H1 (cell line): ENCODE results near the gene SHH. TPM values are rescaled to one million over a fixed set of nuclear protein-coding genes. Genes with fewer than 3 reads are reported as not detected.

Source experiments
- CTCF ChIA-PET: fragments of 300-600 bp; sonication (Branson Sonifier 250); formaldehyde crosslinking; loops from one replicate; lab custom pipeline; 2021; ENCODE audit not compliant: partially characterized antibody; lab: Charles Lee
- POLR2A ChIA-PET: fragments of 300-600 bp; sonication (Branson Sonifier 250); formaldehyde crosslinking; loops from one replicate; lab custom pipeline; 2021; ENCODE audit warnings: inconsistent platforms; ENCODE audit not compliant: partially characterized antibody; lab: Charles Lee
- DNase-seq, 2 experiments: peaks; one replicate each; pipeline versions ENCODE4 v3.0.0 to v3.0.0-alpha.2; 2010 to 2022; ENCODE audit warnings: low spot score in 2 of 2, low read depth in 1 of 2, mixed read lengths in 1 of 2
- FAIRE-seq: peaks from 2 replicates; lab custom pipeline; 2011; peaks lifted over from hg19 to GRCh38; lab: Jason Lieb, UNC
- H2AFZ ChIP-seq: 2 replicates; pipeline ENCODE4 v1.8.1; 2012; ENCODE audit warnings: low read length, inconsistent platforms
- H2AK5ac ChIP-seq: 2 replicates; pipeline ENCODE4 v1.6.1; 2013; ENCODE audit warnings: low read depth, low read length
- H2BK120ac ChIP-seq: replicated peaks from 2 replicates; pipeline ENCODE3; 2013; ENCODE audit warnings: low read depth, low read length, inconsistent platforms
- H2BK12ac ChIP-seq: 2 replicates; pipeline ENCODE4 v1.6.1; 2013; ENCODE audit warnings: low read depth, low read length
- H2BK15ac ChIP-seq: 2 replicates; pipeline ENCODE4 v1.6.1; 2013; ENCODE audit warnings: low read length
- H2BK20ac ChIP-seq: 2 replicates; pipeline ENCODE4 v1.6.1; 2013; ENCODE audit warnings: low read length
- H2BK5ac ChIP-seq: 2 replicates; pipeline ENCODE4 v1.6.1; 2013; ENCODE audit warnings: low read depth, low read length
- H3K14ac ChIP-seq: 2 replicates; pipeline ENCODE4 v1.6.1; 2013; ENCODE audit warnings: inconsistent platforms; ENCODE audit not compliant: insufficient read length
- H3K18ac ChIP-seq: 2 replicates; pipeline ENCODE4 v1.6.1; 2013; ENCODE audit warnings: low read length; ENCODE audit errors: extremely low read depth
- H3K23ac ChIP-seq: 2 replicates; pipeline ENCODE4 v1.6.1; 2013; ENCODE audit warnings: inconsistent platforms; ENCODE audit not compliant: insufficient read length
- H3K23me2 ChIP-seq: 2 replicates; pipeline ENCODE4 v1.6.1; 2013; ENCODE audit warnings: low read depth, low read length
- H3K27ac ChIP-seq: 2 replicates; pipeline ENCODE4 v1.6.1; 2011; ENCODE audit warnings: low read depth, low read length, inconsistent platforms
- H3K27me3 ChIP-seq, 4 experiments: replicated peaks in 1 of 4; 1 replicate in 1 of 4; 2 replicates in 3 of 4; pipeline versions ENCODE4 v1.6.1 to v1.8.1; 2011 to 2013; ENCODE audit warnings: low read length in 3 of 4, mild to moderate bottlenecking in 3 of 4, inconsistent platforms in 2 of 4, mixed read lengths in 2 of 4, moderate library complexity in 1 of 4; ENCODE audit not compliant: control insufficient read depth in 3 of 4, insufficient read depth in 3 of 4; ENCODE audit errors: extremely low read depth in 1 of 4
- H3K36me3 ChIP-seq, 4 experiments: 2 replicates each; pipeline versions ENCODE4 v1.6.1 to v1.8.1; 2011 to 2013; ENCODE audit warnings: mild to moderate bottlenecking in 4 of 4, low read length in 3 of 4, moderate library complexity in 2 of 4, control low read depth in 1 of 4, inconsistent platforms in 1 of 4; ENCODE audit not compliant: insufficient read depth in 4 of 4, control insufficient read depth in 2 of 4
- H3K4ac ChIP-seq: replicated peaks from 2 replicates; pipeline ENCODE3; 2013; ENCODE audit warnings: low read length, low read depth, mixed read lengths, inconsistent platforms; ENCODE audit not compliant: insufficient read length
- H3K4me1 ChIP-seq, 4 experiments: replicated peaks in 1 of 4; 1 replicate in 1 of 4; 2 replicates in 3 of 4; pipeline versions ENCODE4 v1.6.1 to v1.8.1; 2011 to 2013; ENCODE audit warnings: low read length in 3 of 4, inconsistent platforms in 2 of 4, mixed read lengths in 1 of 4; ENCODE audit not compliant: insufficient read depth in 4 of 4, control insufficient read depth in 3 of 4
- H3K4me2 ChIP-seq, 2 experiments: 2 replicates each; pipeline versions ENCODE4 v1.6.1 to v1.8.1; 2011 to 2013; ENCODE audit warnings: low read depth in 2 of 2, low read length in 2 of 2, control low read depth in 1 of 2, inconsistent platforms in 1 of 2, mild to moderate bottlenecking in 1 of 2; ENCODE audit not compliant: insufficient read depth in 1 of 2
- H3K4me3 ChIP-seq, 4 experiments: fragments of 200-600, 300-600 bp in 1 of 4; sonication (generic), shearing (Covaris generic), sonication (Bioruptor Twin) in 1 of 4; 2 replicates each; pipeline versions ENCODE4 v1.5.1 to v1.8.1; 2011 to 2016; ENCODE audit warnings: low read length in 4 of 4, low read depth in 3 of 4, control low read depth in 2 of 4, inconsistent platforms in 2 of 4, mild to moderate bottlenecking in 2 of 4, mixed read lengths in 1 of 4, moderate library complexity in 1 of 4; ENCODE audit not compliant: insufficient read depth in 2 of 4; ENCODE audit errors: extremely low read depth in 1 of 4
- H3K56ac ChIP-seq: replicated peaks from 2 replicates; pipeline ENCODE3; 2013; ENCODE audit warnings: low read depth, mild to moderate bottlenecking, mixed read lengths, low read length, inconsistent platforms; ENCODE audit not compliant: insufficient read length
- H3K79me1 ChIP-seq: 2 replicates; pipeline ENCODE4 v1.6.1; 2013; ENCODE audit warnings: low read depth, low read length, control low read depth
- H3K79me2 ChIP-seq, 2 experiments: 2 replicates each; pipeline versions ENCODE4 v1.6.1 to v1.8.1; 2012 to 2013; ENCODE audit warnings: low read length in 2 of 2, mild to moderate bottlenecking in 2 of 2, inconsistent platforms in 1 of 2; ENCODE audit not compliant: insufficient read depth in 2 of 2, control insufficient read depth in 1 of 2
- H3K9ac ChIP-seq, 4 experiments: replicated peaks in 1 of 4; 1 replicate in 1 of 4; 2 replicates in 3 of 4; pipeline versions ENCODE4 v1.6.1 to v1.8.1; 2011 to 2013; ENCODE audit warnings: low read depth in 3 of 4, low read length in 3 of 4, control low read depth in 2 of 4, mild to moderate bottlenecking in 2 of 4, moderate library complexity in 2 of 4, inconsistent platforms in 1 of 4; ENCODE audit errors: extremely low read depth in 1 of 4
- H3K9me3 ChIP-seq, 2 experiments: 2 replicates each; pipeline versions ENCODE4 v1.6.1 to v1.8.1; 2012 to 2013; ENCODE audit warnings: mild to moderate bottlenecking in 2 of 2, moderate library complexity in 2 of 2, control low read depth in 1 of 2, inconsistent platforms in 1 of 2, low read depth in 1 of 2, low read length in 1 of 2, mixed read lengths in 1 of 2; ENCODE audit not compliant: insufficient read depth in 2 of 2
- H4K20me1 ChIP-seq, 2 experiments: replicated peaks in 1 of 2; 2 replicates each; pipeline versions ENCODE3 to v1.8.1; 2011 to 2013; ENCODE audit warnings: inconsistent platforms in 2 of 2, low read length in 2 of 2, mild to moderate bottlenecking in 1 of 2; ENCODE audit not compliant: insufficient read depth in 2 of 2, control insufficient read depth in 1 of 2
- H4K5ac ChIP-seq: 2 replicates; pipeline ENCODE4 v1.6.1; 2013; ENCODE audit warnings: low read length, low read depth, mixed read lengths, inconsistent platforms; ENCODE audit not compliant: insufficient read length
- H4K8ac ChIP-seq: 2 replicates; pipeline ENCODE4 v1.8.0; 2013; ENCODE audit warnings: mild to moderate bottlenecking, moderate library complexity, low read length, inconsistent platforms; ENCODE audit not compliant: insufficient read depth; ENCODE audit errors: extremely low read depth
- H4K91ac ChIP-seq: replicated peaks from 2 replicates; pipeline ENCODE3; 2013; ENCODE audit warnings: low read length, mixed read lengths, inconsistent platforms; ENCODE audit not compliant: insufficient read length
- CEBPB ChIP-seq: IDR thresholded peaks from 2 replicates; pipeline ENCODE4 v1.6.1; 2012; ENCODE audit warnings: low read depth, low read length
- CHD2 ChIP-seq: IDR thresholded peaks from 2 replicates; pipeline ENCODE4 v1.6.1; 2012; ENCODE audit warnings: low read length, improper control_type of control experiment
- EP300 ChIP-seq, 2 experiments: IDR thresholded peaks; 1 replicate in 1 of 2; 2 replicates in 1 of 2; pipeline ENCODE4 v1.6.1; 2011 to 2012; ENCODE audit warnings: low read depth in 2 of 2, low read length in 2 of 2, mild to moderate bottlenecking in 2 of 2, borderline replicate concordance in 1 of 2, inconsistent platforms in 1 of 2, moderate library complexity in 1 of 2
- GTF2F1 ChIP-seq: IDR thresholded peaks from 2 replicates; pipeline ENCODE4 v1.6.1; 2012; ENCODE audit warnings: low read depth, low read length, improper control_type of control experiment, borderline replicate concordance
- KDM1A ChIP-seq: fragments of 200-600, 300-600 bp; sonication (generic); IDR thresholded peaks from 2 replicates; pipeline ENCODE4 v1.7.1; 2016; ENCODE audit warnings: mild to moderate bottlenecking, low read length, borderline replicate concordance
- KDM5A ChIP-seq: fragments of 200-600 bp; IDR thresholded peaks from 2 replicates; pipeline ENCODE4 v1.7.1; 2012; ENCODE audit warnings: mild to moderate bottlenecking, low read length, inconsistent platforms, mixed read lengths
- MAX ChIP-seq: IDR thresholded peaks from 2 replicates; pipeline ENCODE4 v1.6.1; 2012; ENCODE audit warnings: inconsistent platforms
- NANOG ChIP-seq: IDR thresholded peaks from 2 replicates; pipeline ENCODE4 v1.6.1; 2011; ENCODE audit warnings: low read length, low read depth, mild to moderate bottlenecking, inconsistent platforms; ENCODE audit not compliant: insufficient read depth, poor library complexity, severe bottlenecking
- RAD21 ChIP-seq, 2 experiments: IDR thresholded peaks in 1 of 2; conservative IDR thresholded peaks in 1 of 2; 2 replicates each; pipeline ENCODE4 v1.6.1; 2011; ENCODE audit warnings: low read depth in 2 of 2, low read length in 2 of 2, improper control_type of control experiment in 1 of 2, inconsistent platforms in 1 of 2, mild to moderate bottlenecking in 1 of 2, moderate library complexity in 1 of 2
- RBBP5 ChIP-seq: IDR thresholded peaks from 2 replicates; pipeline ENCODE4 v1.7.1; 2012; ENCODE audit warnings: low read depth, mild to moderate bottlenecking, inconsistent platforms, low read length, moderate library complexity, borderline replicate concordance
- SP1 ChIP-seq: IDR thresholded peaks from 2 replicates; pipeline ENCODE4 v1.6.1; 2011; ENCODE audit warnings: low read depth, low read length
- TAF7 ChIP-seq: optimal IDR thresholded peaks from 2 replicates; pipeline ENCODE3; 2011; ENCODE audit warnings: low read depth, mild to moderate bottlenecking, inconsistent platforms, low read length, moderate library complexity, borderline replicate concordance
- ZNF274 ChIP-seq: IDR thresholded peaks from 2 replicates; pipeline ENCODE4 v1.7.0; 2012; ENCODE audit warnings: low read length, borderline replicate concordance; ENCODE audit errors: extremely low read depth
- WGBS, 2 experiments: shearing (Covaris generic) in 1 of 2; methylation state at CpG; one replicate each; pipeline versions ENCODE4 v1.1.6 to v1.1.7; 2013 to 2015; ENCODE audit warnings: low lambda C conversion rate in 2 of 2, mixed read lengths in 2 of 2, inconsistent platforms in 1 of 2, low coverage in 1 of 2, missing lambda C conversion rate in 1 of 2; ENCODE audit not compliant: insufficient replicate concordance in 2 of 2, insufficient coverage in 1 of 2, insufficient read length in 1 of 2; ENCODE audit errors: extremely low coverage in 1 of 2, missing lambda C conversion rate in 1 of 2; 5-methylcytosine and 5-hydroxymethylcytosine counted together
- polyA plus RNA-seq, 7 experiments: library from polyadenylated mRNA; depleted of rRNA in 3 of 7; stranded (reverse) in 5 of 7; unstranded in 2 of 7; fragments of >200 nt in 5 of 7; fragments of 200-250 nt in 2 of 7; gene quantifications; 1 replicate in 5 of 7; 2 replicates in 1 of 7; 4 replicates in 1 of 7; pipeline versions ENCODE4 v1.2.1 to v1.2.3, GENCODE V29; 2011 to 2013; ENCODE audit warnings: missing spikeins in 2 of 7, mixed read lengths in 2 of 7
- total RNA-seq: library from RNA; stranded (reverse); fragmentation: NEBNext Ultra II Directional; extraction: Animal tissue kit (Norgen Biotek cat#: 25700); gene quantifications from 2 replicates; pipeline ENCODE4 v1.2.1, GENCODE V29; 2021

Gene SHH
- total and polyA plus RNA-seq, 2 of the 8 experiments (the other 6 are each of a cell fraction or from before 2014, with no cell fraction given) = not detected

- Histone ChIP-seq H3K4me1 (no peaks in the 10 kb centered on the region; a peak in 1 of 7 replicates), H4K5ac (no peak overlapping the region), H3K18ac (no peak overlapping the region), H2BK5ac (no peak overlapping the region), H3K56ac (no peak overlapping the region), H2BK120ac (no peak overlapping the region), H3K23me2 (peaks cover 6% of the 10 kb centered on the region; the same call in 1 of the 2 replicates), H3K79me1 (no peaks in the 10 kb centered on the region), H3K4me2 (no peak overlapping the region), H2AK5ac (no peak overlapping the region), H3K27ac (no peak overlapping the region), H3K9me3 (no peaks in the 10 kb centered on the region), H3K4ac (no peak overlapping the region), H3K14ac (no peak overlapping the region), H2BK15ac (no peak overlapping the region), H2BK20ac (no peak overlapping the region), H4K91ac (no peak overlapping the region), H3K79me2 (no peaks in the 10 kb centered on the region), H3K4me3 (no peak overlapping the region), H3K23ac (no peak overlapping the region), H3K36me3 (no peaks in the 10 kb centered on the region), H2AFZ (no peak overlapping the region), H3K9ac (no peak overlapping the region), H2BK12ac (no peak overlapping the region), H4K8ac (no peak overlapping the region), H3K27me3 (no peaks in the 10 kb centered on the region; a peak in 1 of 7 replicates), H4K20me1 (no peaks in the 10 kb centered on the region)
- ChIA-PET POLR2A (no interaction called here), CTCF (no interaction called here)
- TF ChIP-seq GTF2F1 = no peak
- no peak for TF ChIP-seq RAD21 (IDR thresholded peaks at IDR 0.05 in 1 of 2, conservative IDR thresholded peaks at IDR 0.05 in 1 of 2; ENCODE audit: low read depth in 2 of 2, low read length in 2 of 2)
- TF ChIP-seq CHD2 = no peak
- TF ChIP-seq TAF7 = no peak
- no peak for TF ChIP-seq EP300 (IDR thresholded peaks at IDR 0.05; ENCODE audit: borderline replicate concordance in 1 of 2, low read depth in 2 of 2, low read length in 2 of 2)
- TF ChIP-seq CEBPB = no peak
- no peak for TF ChIP-seq MAX
- TF ChIP-seq SP1 = no peak
- no peak for TF ChIP-seq NANOG
- TF ChIP-seq KDM5A = no peak
- TF ChIP-seq RBBP5 = no peak
- TF ChIP-seq KDM1A = no peak
- no peak for TF ChIP-seq ZNF274
- 90% methylated on average over 14 of the region's 14 CpGs; no CpG with 5 or more reads in 1 of the 2 experiments for WGBS, 2 experiments
- DNase-seq (no peak), FAIRE-seq (no peak)
These were observed 33.0 kb upstream of the SHH start for GRCh38 chr7:155845226-155845625.
